ENCODE data around the gene RNF128.
"Not testable (repeated sequence)": the region's sequence is repeated elsewhere in the genome, so short reads cannot be mapped to it uniquely, and the experiment has no call there.

GRCh38 chrX:106814093-106814492 lies 87.6 kb downstream of the RNF128 start:
- TF ChIP-seq, protein P1, sequence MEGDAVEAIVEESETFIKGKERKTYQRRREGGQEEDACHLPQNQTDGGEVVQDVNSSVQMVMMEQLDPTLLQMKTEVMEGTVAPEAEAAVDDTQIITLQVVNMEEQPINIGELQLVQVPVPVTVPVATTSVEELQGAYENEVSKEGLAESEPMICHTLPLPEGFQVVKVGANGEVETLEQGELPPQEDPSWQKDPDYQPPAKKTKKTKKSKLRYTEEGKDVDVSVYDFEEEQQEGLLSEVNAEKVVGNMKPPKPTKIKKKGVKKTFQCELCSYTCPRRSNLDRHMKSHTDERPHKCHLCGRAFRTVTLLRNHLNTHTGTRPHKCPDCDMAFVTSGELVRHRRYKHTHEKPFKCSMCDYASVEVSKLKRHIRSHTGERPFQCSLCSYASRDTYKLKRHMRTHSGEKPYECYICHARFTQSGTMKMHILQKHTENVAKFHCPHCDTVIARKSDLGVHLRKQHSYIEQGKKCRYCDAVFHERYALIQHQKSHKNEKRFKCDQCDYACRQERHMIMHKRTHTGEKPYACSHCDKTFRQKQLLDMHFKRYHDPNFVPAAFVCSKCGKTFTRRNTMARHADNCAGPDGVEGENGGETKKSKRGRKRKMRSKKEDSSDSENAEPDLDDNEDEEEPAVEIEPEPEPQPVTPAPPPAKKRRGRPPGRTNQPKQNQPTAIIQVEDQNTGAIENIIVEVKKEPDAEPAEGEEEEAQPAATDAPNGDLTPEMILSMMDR (conservative IDR thresholded peaks at IDR 0.05; ENCODE audit: low read length): not testable (repeated sequence)
- TF ChIP-seq EZH2phosphoT487 (IDR thresholded peaks at IDR 0.05; ENCODE audit: borderline replicate concordance): not testable (repeated sequence)

All from Loucy (cell line).